Ovary (tissue), 9 donors: ENCODE results near the gene LYZL6. TPM values are rescaled to one million over a fixed set of nuclear protein-coding genes. Genes with fewer than 3 reads are reported as not detected.

Experiments used
- DNase-seq, 5 donors: peaks; one replicate each; pipeline ENCODE4 v3.0.0-alpha.2; 2019 to 2020
- H3K27ac ChIP-seq, 2 donors: fragments of 200-600 bp; one replicate each; pipeline versions ENCODE4 v1.5.1 to v1.8.0; 2019 to 2022
- H3K27me3 ChIP-seq: fragments of 200-600 bp; one replicate; pipeline ENCODE4 v1.8.0; 2022
- H3K36me3 ChIP-seq: fragments of 200-600 bp; sonication (generic); one replicate; pipeline ENCODE4 v1.5.1; 2019
- H3K4me1 ChIP-seq: one replicate; pipeline ENCODE4 v1.8.1; 2013; ENCODE audit warnings: mild to moderate bottlenecking, moderate library complexity; ENCODE audit not compliant: insufficient read depth
- H3K4me3 ChIP-seq: fragments of 200-600 bp; sonication (generic); one replicate; pipeline ENCODE4 v1.5.1; 2017
- H3K9me3 ChIP-seq, 2 donors: fragments of 200-600 bp in 1 of 2; sonication (generic) in 1 of 2; one replicate each; pipeline versions ENCODE4 v1.5.1 to v1.8.1; 2013 to 2019; ENCODE audit warnings: mild to moderate bottlenecking in 1 of 2, moderate library complexity in 1 of 2
- EP300 ChIP-seq: sonication (generic); formaldehyde crosslinking; IDR thresholded peaks from one replicate; pipeline ENCODE4 v1.6.1; 2017; ENCODE audit warnings: antibody characterized with exemption
- POLR2A ChIP-seq: fragments of 450-650 bp; IDR thresholded peaks from one replicate; pipeline ENCODE4 v1.6.1; 2017; ENCODE audit warnings: antibody characterized with exemption, mild to moderate bottlenecking, moderate library complexity
- WGBS, 3 donors: extraction: QIAGEN DNeasy Blood & Tissue Kit in 1 of 3; methylation state at CpG; one replicate each; pipeline versions ENCODE4 v1.1.5 to v1.1.7; 2013 to 2017; 5-methylcytosine and 5-hydroxymethylcytosine counted together
- intact Hi-C, 4 donors: fragments of 100-400 bp; cut with DNase I; formaldehyde crosslinking; loops; one replicate each; pipeline versions ENCODE4 v1.11.0 to v1.15.1; 2022 to 2023
- polyA plus RNA-seq, 2 donors: library from polyadenylated mRNA; stranded (reverse); fragments of 200-250 nt in 1 of 2; fragments of 350-450 nt in 1 of 2; fragmentation: Illumina TruSeq in 1 of 2; extraction: RNeasy Lipid Tissue Mini Kit (QIAGEN cat#74804) in 1 of 2; gene quantifications; one replicate each; pipeline ENCODE4 v1.2.3, GENCODE V29; 2013 to 2014
- total RNA-seq, 7 donors: library from RNA; depleted of rRNA in 2 of 7; stranded (reverse); fragments of >200 nt in 2 of 7; fragmentation: NEBNext Ultra II Directional in 3 of 7; extraction: Animal tissue kit (Norgen Biotek cat#: 25700) in 3 of 7; gene quantifications; one replicate each; pipeline versions ENCODE4 v1.1.0 to v1.2.4, GENCODE V29; 2016 to 2023
- TF ChIP-seq, protein P1 (sequence below), 3 donors: fragments of 450-650 bp in 2 of 3; fragments of 200-600 bp in 1 of 3; IDR thresholded peaks; one replicate each; pipeline versions ENCODE4 v1.5.1 to v1.8.0; 2016 to 2022; ENCODE audit warnings: antibody characterized with exemption in 3 of 3, mild to moderate bottlenecking in 1 of 3
- donor health status: DM: no; HTN: no; CAD: no; lungs with moderate emphysema.
- donor health status: DM: no; HTN: no; CAD: no.
- donor health status: Bipolar disorder and iron deficiency.
- donor health status: DM: yes; HTN: yes; CAD: no.
- donor health status: DM: no; HTN: no; CAD: no.
- donor health status: DM: yes; HTN: yes; CAD: no.

Gene LYZL6
- total and polyA plus RNA-seq, 9 donors = not detected

GRCh38 chr17:35984140-35984539 lies 40.6 kb upstream of the LYZL6 start:
- intact Hi-C loops = no loop called here
- Histone ChIP-seq H3K9me3 (no peaks in the 10 kb centered on the region), H3K4me1 (no peaks in the 10 kb centered on the region), H3K4me3 (no peak overlapping the region), H3K27ac (no peak overlapping the region), H3K36me3 (no peaks in the 10 kb centered on the region), H3K27me3 (no peaks in the 10 kb centered on the region)
- DNase-seq = no peak
- TF ChIP-seq, protein P1, sequence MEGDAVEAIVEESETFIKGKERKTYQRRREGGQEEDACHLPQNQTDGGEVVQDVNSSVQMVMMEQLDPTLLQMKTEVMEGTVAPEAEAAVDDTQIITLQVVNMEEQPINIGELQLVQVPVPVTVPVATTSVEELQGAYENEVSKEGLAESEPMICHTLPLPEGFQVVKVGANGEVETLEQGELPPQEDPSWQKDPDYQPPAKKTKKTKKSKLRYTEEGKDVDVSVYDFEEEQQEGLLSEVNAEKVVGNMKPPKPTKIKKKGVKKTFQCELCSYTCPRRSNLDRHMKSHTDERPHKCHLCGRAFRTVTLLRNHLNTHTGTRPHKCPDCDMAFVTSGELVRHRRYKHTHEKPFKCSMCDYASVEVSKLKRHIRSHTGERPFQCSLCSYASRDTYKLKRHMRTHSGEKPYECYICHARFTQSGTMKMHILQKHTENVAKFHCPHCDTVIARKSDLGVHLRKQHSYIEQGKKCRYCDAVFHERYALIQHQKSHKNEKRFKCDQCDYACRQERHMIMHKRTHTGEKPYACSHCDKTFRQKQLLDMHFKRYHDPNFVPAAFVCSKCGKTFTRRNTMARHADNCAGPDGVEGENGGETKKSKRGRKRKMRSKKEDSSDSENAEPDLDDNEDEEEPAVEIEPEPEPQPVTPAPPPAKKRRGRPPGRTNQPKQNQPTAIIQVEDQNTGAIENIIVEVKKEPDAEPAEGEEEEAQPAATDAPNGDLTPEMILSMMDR (IDR thresholded peaks at IDR 0.05) = no peak
- TF ChIP-seq EP300 = no peak
- TF ChIP-seq POLR2A = no peak
- WGBS, 3 donors = 88 to 94% (median 92%) methylated on average over 6 of the region's 6 CpGs

- Histone ChIP-seq H3K36me3 (no peaks in the 10 kb centered on the region), H3K27me3 (no peaks in the 10 kb centered on the region), H3K27ac (no peak overlapping the region), H3K4me3 (no peak overlapping the region), H3K4me1 (no peaks in the 10 kb centered on the region), H3K9me3 (no peaks in the 10 kb centered on the region)
- TF ChIP-seq POLR2A (no peak), EP300 (no peak)
- TF ChIP-seq, protein P1 (IDR thresholded peaks at IDR 0.05) = no peak
- intact Hi-C loops = no loop called here
- WGBS, 3 donors = 84 to 89% (median 84%) methylated on average over 3 of the region's 3 CpGs
- no peak for DNase-seq
Observed at GRCh38 chr17:35982409-35983191, 39.1 kb upstream of the LYZL6 start.

GRCh38 chr17:35981908-35982330 lies 38.4 kb upstream of the LYZL6 start:
- no peaks in the 10 kb centered on the region for H3K4me1 ChIP-seq
- H3K9me3 ChIP-seq = no peaks in the 10 kb centered on the region
- no peaks in the 10 kb centered on the region for H3K36me3 ChIP-seq
- DNase-seq = no peak
- 63 to 72% (median 69%) methylated on average over 4 of the region's 4 CpGs for WGBS, 3 donors
- no peak overlapping the region for H3K27ac ChIP-seq
- intact Hi-C loops = no loop called here
- H3K4me3 ChIP-seq = no peak overlapping the region
- H3K27me3 ChIP-seq = no peaks in the 10 kb centered on the region
- TF ChIP-seq EP300 = no peak
- no peak for TF ChIP-seq POLR2A
- TF ChIP-seq, protein P1 (IDR thresholded peaks at IDR 0.05) = no peak

DNA sequence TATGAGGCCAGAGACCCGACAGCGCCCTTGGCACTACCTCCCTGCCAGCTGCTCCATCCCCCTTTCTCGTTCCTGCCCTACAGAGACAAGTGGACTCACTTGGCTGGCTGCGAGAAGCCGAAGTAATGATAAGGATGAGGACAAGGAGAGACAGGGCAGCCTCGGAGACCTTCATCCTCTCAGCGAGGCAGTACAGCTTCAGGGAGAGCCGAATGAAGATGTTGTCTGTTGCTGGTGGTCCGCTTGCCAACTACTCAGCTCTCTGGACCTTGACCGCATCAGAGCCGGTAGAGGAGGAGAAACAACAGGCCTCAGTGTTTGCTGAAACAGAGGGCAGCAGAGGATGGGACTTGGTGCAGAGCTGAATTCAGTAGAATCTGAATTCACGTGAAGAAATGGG lies 37.7 kb upstream of the LYZL6 start, which contains the start of gene CCL16:
CCL16 (minus strand) TSS at position 252 of the 400 bp plus-strand sequence; CDS start at position 175, 77 bp downstream.
- Histone ChIP-seq H3K27me3 (no peaks in the 10 kb centered on the region), H3K27ac (no peak within 1 kb of the TSS), H3K4me3 (no peak within 1 kb of the TSS), H3K9me3 (no peaks in the 10 kb centered on the region), H3K36me3 (no peaks in the 10 kb centered on the region), H3K4me1 (no peaks in the 10 kb centered on the region)
- no peak for DNase-seq
- TF ChIP-seq EP300 (no peak), POLR2A (no peak)
- TF ChIP-seq, protein P1 (IDR thresholded peaks at IDR 0.05) = no peak
- 84 to 91% (median 87%) methylated on average over 12 of the region's 12 CpGs for WGBS, 3 donors
- intact Hi-C loops = no loop called here
